ENCODE results near the gene PLEKHB1.

PLEKHB1 gene, protein sequence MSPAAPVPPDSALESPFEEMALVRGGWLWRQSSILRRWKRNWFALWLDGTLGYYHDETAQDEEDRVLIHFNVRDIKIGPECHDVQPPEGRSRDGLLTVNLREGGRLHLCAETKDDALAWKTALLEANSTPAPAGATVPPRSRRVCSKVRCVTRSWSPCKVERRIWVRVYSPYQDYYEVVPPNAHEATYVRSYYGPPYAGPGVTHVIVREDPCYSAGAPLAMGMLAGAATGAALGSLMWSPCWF

GRCh38 chr11:73645972-73646631 is at the start of gene PLEKHB1:
Gene PLEKHB1, plus strand, starts transcription at chr11:73646581. Its CDS starts 28 bp downstream, at chr11:73646609.
- TF ChIP-seq, protein P1, sequence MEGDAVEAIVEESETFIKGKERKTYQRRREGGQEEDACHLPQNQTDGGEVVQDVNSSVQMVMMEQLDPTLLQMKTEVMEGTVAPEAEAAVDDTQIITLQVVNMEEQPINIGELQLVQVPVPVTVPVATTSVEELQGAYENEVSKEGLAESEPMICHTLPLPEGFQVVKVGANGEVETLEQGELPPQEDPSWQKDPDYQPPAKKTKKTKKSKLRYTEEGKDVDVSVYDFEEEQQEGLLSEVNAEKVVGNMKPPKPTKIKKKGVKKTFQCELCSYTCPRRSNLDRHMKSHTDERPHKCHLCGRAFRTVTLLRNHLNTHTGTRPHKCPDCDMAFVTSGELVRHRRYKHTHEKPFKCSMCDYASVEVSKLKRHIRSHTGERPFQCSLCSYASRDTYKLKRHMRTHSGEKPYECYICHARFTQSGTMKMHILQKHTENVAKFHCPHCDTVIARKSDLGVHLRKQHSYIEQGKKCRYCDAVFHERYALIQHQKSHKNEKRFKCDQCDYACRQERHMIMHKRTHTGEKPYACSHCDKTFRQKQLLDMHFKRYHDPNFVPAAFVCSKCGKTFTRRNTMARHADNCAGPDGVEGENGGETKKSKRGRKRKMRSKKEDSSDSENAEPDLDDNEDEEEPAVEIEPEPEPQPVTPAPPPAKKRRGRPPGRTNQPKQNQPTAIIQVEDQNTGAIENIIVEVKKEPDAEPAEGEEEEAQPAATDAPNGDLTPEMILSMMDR (conservative IDR thresholded peaks at IDR 0.05; ENCODE audit: low read depth, low read length), result no peak
- DNase-seq (ENCODE audit: low read depth), result peak; percentile 38
- H3K4me3 ChIP-seq (ENCODE audit: low read length), result peak within 1 kb of the TSS; percentile 40

GRCh38 chr11:73597336-73597955 is 48.9 kb upstream of the PLEKHB1 start:
- peak overlapping the region; percentile 71 for H3K4me3 ChIP-seq (ENCODE audit: low read length)

DNA sequence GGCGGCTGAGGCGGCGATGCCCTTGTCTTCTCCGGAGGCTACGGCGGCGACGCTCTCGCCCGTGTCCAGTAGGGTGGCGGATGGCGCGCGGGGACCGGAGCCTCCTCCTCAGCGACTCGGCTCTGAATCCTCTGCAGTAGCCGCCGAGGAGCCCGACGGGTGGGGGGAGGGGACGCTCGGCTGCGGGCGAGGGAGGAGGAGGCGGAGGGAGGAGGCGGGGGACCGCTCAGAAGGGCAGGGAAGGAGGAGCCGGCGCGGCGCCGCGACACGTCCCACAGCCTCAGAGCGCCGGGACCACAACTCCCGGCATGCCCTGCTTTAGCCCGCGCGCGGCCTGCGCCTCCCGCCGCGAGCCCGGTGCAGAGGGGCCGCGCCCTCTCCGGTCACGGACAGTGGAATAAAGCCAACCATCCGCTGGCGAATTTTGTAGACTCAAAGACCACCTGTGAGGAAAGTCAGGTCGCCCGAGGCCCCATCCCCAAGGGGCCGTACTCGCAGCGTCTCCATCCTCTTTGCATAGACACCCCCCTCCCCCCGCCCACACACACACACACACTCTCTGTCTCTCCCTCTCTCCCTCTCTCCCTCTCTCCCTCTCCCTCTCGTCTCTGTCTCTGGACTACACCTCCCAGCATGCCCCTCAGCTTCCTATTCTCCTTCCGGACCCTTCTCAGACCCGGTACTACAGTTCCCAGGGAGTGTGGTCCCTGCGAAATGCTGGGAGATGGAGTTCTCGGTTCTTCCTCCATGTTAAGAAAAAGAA is 48.2 kb upstream of the PLEKHB1 start, which contains the start of gene FAM168A:
TSS of gene FAM168A (minus strand) at position 157 of the 763 bp plus-strand sequence. CDS start 129,638 bp downstream, outside the sequence.
- peak; percentile 93 for DNase-seq (ENCODE audit: low read depth)
- TF ChIP-seq, protein P1 (conservative IDR thresholded peaks at IDR 0.05; ENCODE audit: low read depth, low read length), result no peak
- peak within 1 kb of the TSS; percentile 71 for H3K4me3 ChIP-seq (ENCODE audit: low read length)

More at GRCh38 chr11:73597336-73597955, 48.9 kb upstream of the PLEKHB1 start:
- DNase-seq (ENCODE audit: low read depth), result no peak
- TF ChIP-seq, protein P1 (conservative IDR thresholded peaks at IDR 0.05; ENCODE audit: low read depth, low read length), result no peak

GRCh38 chr11:73598719-73599379 is 47.5 kb upstream of the PLEKHB1 start:
- TF ChIP-seq, protein P1 (conservative IDR thresholded peaks at IDR 0.05; ENCODE audit: low read depth, low read length), result no peak
- no peak for DNase-seq (ENCODE audit: low read depth)
- H3K4me3 ChIP-seq (ENCODE audit: low read length), result peak overlapping the region; percentile 71

- TF ChIP-seq, protein P1 (conservative IDR thresholded peaks at IDR 0.05; ENCODE audit: low read depth, low read length), result no peak
These were observed 33.7 kb upstream of the PLEKHB1 start for GRCh38 chr11:73612601-73613140.

DNA sequence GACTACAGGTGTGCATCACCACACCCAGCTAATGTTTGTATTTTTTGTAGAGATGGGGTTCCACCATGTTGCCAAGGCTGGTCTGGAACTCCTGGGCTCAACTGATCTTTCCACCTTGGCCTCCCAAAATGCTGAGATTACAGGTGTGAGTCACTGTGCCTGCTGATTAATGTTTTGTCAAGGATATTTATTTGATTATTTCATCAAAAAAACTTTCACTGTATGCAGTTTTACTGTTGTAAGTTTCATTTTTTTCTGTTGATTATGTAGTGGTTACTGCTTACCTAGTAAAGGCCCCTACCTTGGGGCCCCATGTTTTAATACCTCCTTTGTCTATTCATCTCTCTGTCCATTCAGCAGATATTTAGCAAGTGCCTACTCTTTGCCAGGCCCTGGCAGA is 31.8 kb upstream of the PLEKHB1 start:
- DNase-seq (ENCODE audit: low read depth), result no peak
- no peak overlapping the region for H3K4me3 ChIP-seq (ENCODE audit: low read length)
- TF ChIP-seq, protein P1 (conservative IDR thresholded peaks at IDR 0.05; ENCODE audit: low read depth, low read length), result no peak

More at GRCh38 chr11:73612601-73613140, 33.7 kb upstream of the PLEKHB1 start:
- DNase-seq (ENCODE audit: low read depth), result no peak
- no peak overlapping the region for H3K4me3 ChIP-seq (ENCODE audit: low read length)
